Breast epithelium (tissue), 4 donors: Measurements from ENCODE around the gene PLB1. TPM values are rescaled to one million over a fixed set of nuclear protein-coding genes. Genes with fewer than 3 reads are reported as not detected.

Experiments
- DNase-seq, 2 donors: peaks; one replicate each; pipeline ENCODE4 v3.0.0-alpha.2; 2019; ENCODE audit warnings: low spot score in 2 of 2
- H3K27ac ChIP-seq, 2 donors: fragments of 200-600 bp; sonication (generic) in 1 of 2; one replicate each; pipeline ENCODE4 v1.5.1; 2016 to 2019; ENCODE audit warnings: mild to moderate bottlenecking in 1 of 2
- H3K27me3 ChIP-seq, 2 donors: fragments of 200-600 bp; sonication (generic) in 1 of 2; one replicate each; pipeline versions ENCODE4 v1.5.1 to v1.6.0; 2017 to 2019; ENCODE audit warnings: control low read depth in 1 of 2, mild to moderate bottlenecking in 1 of 2
- H3K36me3 ChIP-seq: fragments of 200-600 bp; one replicate; pipeline ENCODE4 v1.5.1; 2019
- H3K4me1 ChIP-seq, 2 donors: fragments of 200-600 bp; sonication (generic); one replicate each; pipeline ENCODE4 v1.5.1; 2016 to 2019; ENCODE audit warnings: control low read depth in 1 of 2
- H3K4me3 ChIP-seq, 3 donors: fragments of 200-600 bp; sonication (generic); 1 replicate in 2 of 3; 2 replicates in 1 of 3; pipeline ENCODE4 v1.5.1; 2016 to 2019; ENCODE audit warnings: mild to moderate bottlenecking in 3 of 3, moderate library complexity in 2 of 3
- H3K9me3 ChIP-seq, 2 donors: fragments of 200-600 bp; sonication (generic) in 1 of 2; one replicate each; pipeline ENCODE4 v1.5.1; 2016 to 2019; ENCODE audit warnings: control low read depth in 1 of 2
- CTCF ChIP-seq, 3 donors: fragments of 450-650 bp; IDR thresholded peaks; one replicate each; pipeline ENCODE4 v1.5.1; 2016 to 2017; ENCODE audit warnings: antibody characterized with exemption in 3 of 3, mild to moderate bottlenecking in 3 of 3, moderate library complexity in 3 of 3
- POLR2A ChIP-seq: fragments of 450-650 bp; IDR thresholded peaks from one replicate; pipeline ENCODE4 v1.6.1; 2016; ENCODE audit warnings: antibody characterized with exemption, mild to moderate bottlenecking, moderate library complexity
- POLR2AphosphoS5 ChIP-seq, 3 donors: sonication (generic); formaldehyde crosslinking; IDR thresholded peaks; one replicate each; pipeline ENCODE4 v1.6.1; 2017; ENCODE audit warnings: antibody characterized with exemption in 3 of 3
- intact Hi-C: fragments of 100-400 bp; cut with DNase I; formaldehyde crosslinking; loops from one replicate; pipeline ENCODE4 v1.15.1; 2023; ENCODE audit warnings: low total_unique reads
- total RNA-seq, 3 donors: library from RNA; depleted of rRNA; stranded (reverse); fragments of >200 nt; gene quantifications; one replicate each; pipeline ENCODE4 v1.1.0, GENCODE V29; 2016

The PLB1 gene
- total RNA-seq, 3 donors from 2014 or later: 5.6 to 11.9 (median 8.8) TPM

GRCh38 chr2:28649481-28650265 is 153.8 kb downstream of the PLB1 start:
- no peak overlapping the region for H3K4me3 ChIP-seq
- peaks cover 0 to 3% of the 10 kb centered on the region in 2 donors for H3K4me1 ChIP-seq
- DNase-seq: no peak
- no peaks in the 10 kb centered on the region for H3K36me3 ChIP-seq
- no peaks in the 10 kb centered on the region for H3K9me3 ChIP-seq
- H3K27me3 ChIP-seq: no peaks in the 10 kb centered on the region
- TF ChIP-seq POLR2A (no peak), CTCF (IDR thresholded peaks at IDR 0.05) (no peak), POLR2AphosphoS5 (IDR thresholded peaks at IDR 0.05) (no peak)
- intact Hi-C loops: no loop called here
- no peak overlapping the region for H3K27ac ChIP-seq

GRCh38 chr2:28650266-28650584 is 154.4 kb downstream of the PLB1 start:
- no peaks in the 10 kb centered on the region for H3K36me3 ChIP-seq
- H3K27ac ChIP-seq: no peak overlapping the region
- no peaks in the 10 kb centered on the region for H3K4me1 ChIP-seq
- no peak for DNase-seq
- intact Hi-C loops: no loop called here
- H3K9me3 ChIP-seq: no peaks in the 10 kb centered on the region
- TF ChIP-seq POLR2AphosphoS5 (IDR thresholded peaks at IDR 0.05) (no peak), CTCF (IDR thresholded peaks at IDR 0.05) (no peak), POLR2A (no peak)
- H3K27me3 ChIP-seq: no peaks in the 10 kb centered on the region
- H3K4me3 ChIP-seq: no peak overlapping the region

- no peak for DNase-seq
- H3K4me3 ChIP-seq: no peak overlapping the region
- no peaks in the 10 kb centered on the region for H3K27me3 ChIP-seq
- no peaks in the 10 kb centered on the region for H3K9me3 ChIP-seq
- H3K4me1 ChIP-seq: no peaks in the 10 kb centered on the region
- H3K36me3 ChIP-seq: no peaks in the 10 kb centered on the region
- TF ChIP-seq CTCF (IDR thresholded peaks at IDR 0.05): no peak
- no peak for TF ChIP-seq POLR2A
- TF ChIP-seq POLR2AphosphoS5 (IDR thresholded peaks at IDR 0.05): no peak
- no peak overlapping the region for H3K27ac ChIP-seq
- intact Hi-C loops: no loop called here
Measured at GRCh38 chr2:28652217-28652616, 156.4 kb downstream of the PLB1 start.

GRCh38 chr2:28653892-28654662 is 158.2 kb downstream of the PLB1 start:
- H3K27me3 ChIP-seq: no peaks in the 10 kb centered on the region
- intact Hi-C loops: no loop called here
- no peak overlapping the region for H3K4me3 ChIP-seq
- H3K4me1 ChIP-seq: no peaks in the 10 kb centered on the region
- H3K36me3 ChIP-seq: no peaks in the 10 kb centered on the region
- no peaks in the 10 kb centered on the region for H3K9me3 ChIP-seq
- DNase-seq: no peak
- H3K27ac ChIP-seq: no peak overlapping the region
- TF ChIP-seq CTCF (IDR thresholded peaks at IDR 0.05): no peak
- no peak for TF ChIP-seq POLR2A
- no peak for TF ChIP-seq POLR2AphosphoS5 (IDR thresholded peaks at IDR 0.05)

GRCh38 chr2:28654663-28655320 is 158.9 kb downstream of the PLB1 start:
- intact Hi-C loops: no loop called here
- no peaks in the 10 kb centered on the region for H3K9me3 ChIP-seq
- H3K4me3 ChIP-seq: no peak overlapping the region
- DNase-seq: no peak
- H3K27ac ChIP-seq: no peak overlapping the region
- no peaks in the 10 kb centered on the region for H3K4me1 ChIP-seq
- no peaks in the 10 kb centered on the region for H3K27me3 ChIP-seq
- no peaks in the 10 kb centered on the region for H3K36me3 ChIP-seq
- TF ChIP-seq CTCF (IDR thresholded peaks at IDR 0.05) (no peak), POLR2AphosphoS5 (IDR thresholded peaks at IDR 0.05) (no peak), POLR2A (no peak)
